GM13976 (cell line): Measurements from ENCODE around the gene C19orf85.

Source experiments
- DNase-seq: peaks from one replicate; pipeline ENCODE4 v3.0.0; 2012; ENCODE audit warnings: low spot score
- CTCF ChIP-seq: IDR thresholded peaks from 2 replicates; pipeline ENCODE4 v1.5.1; 2012; ENCODE audit warnings: borderline replicate concordance, mild to moderate bottlenecking; ENCODE audit not compliant: insufficient read depth; ENCODE audit errors: extremely low read depth, missing control alignments, control extremely low read depth
- in situ Hi-C: fragments of 300-500 bp; cut with MboI; formaldehyde crosslinking; loops from one replicate; pipeline ENCODE4 v1.12.0; 2022; ENCODE audit warnings: low sequenced_read_pairs, mixed read lengths, inconsistent platforms; ENCODE audit not compliant: unreplicated experiment

The C19orf85 gene

GRCh38 chr19:55457683-55458457 is 6.7 kb downstream of the C19orf85 start:
- TF ChIP-seq CTCF = no peak
- no peak for DNase-seq
- in situ Hi-C loops = no loop called here

- in situ Hi-C loops = no loop called here
- DNase-seq = no peak
- TF ChIP-seq CTCF = no peak
Measured at GRCh38 chr19:55456347-55456746, 8.2 kb downstream of the C19orf85 start.

DNA sequence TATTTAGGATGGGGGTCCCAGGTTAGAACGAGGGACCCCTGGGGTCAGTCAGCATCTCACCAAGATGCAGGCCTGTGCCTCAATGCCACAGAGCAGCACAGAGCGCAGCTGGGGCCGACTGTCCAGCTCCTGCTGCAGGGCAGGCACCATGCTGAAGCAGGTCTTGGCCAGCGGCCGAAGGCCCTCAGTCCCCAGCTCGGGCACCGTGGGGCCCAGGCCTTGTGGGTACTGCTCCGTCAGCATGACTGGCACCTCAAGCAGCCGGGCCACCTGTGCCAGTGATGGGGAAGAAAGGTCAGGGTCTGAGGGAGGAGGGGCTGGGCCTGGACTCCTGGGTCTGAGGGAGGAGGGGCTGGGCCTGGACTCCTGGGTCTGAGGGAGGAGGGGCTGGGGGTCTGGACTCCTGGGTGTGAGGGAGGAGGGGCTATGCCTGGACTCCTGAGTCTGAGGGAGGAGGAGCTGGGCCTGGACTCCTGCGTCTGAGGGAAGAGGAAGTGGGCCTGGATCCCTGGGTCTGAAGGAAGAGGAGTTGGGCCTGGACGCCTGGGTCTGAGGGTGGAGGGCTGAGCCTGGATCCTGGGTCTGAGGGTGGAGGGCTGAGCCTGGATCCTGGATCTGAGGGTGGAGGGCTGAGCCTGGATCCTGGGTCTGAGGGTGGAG is 8.8 kb downstream of the C19orf85 start:
- DNase-seq = no peak
- TF ChIP-seq CTCF = no peak
- in situ Hi-C loops = no loop called here

DNA sequence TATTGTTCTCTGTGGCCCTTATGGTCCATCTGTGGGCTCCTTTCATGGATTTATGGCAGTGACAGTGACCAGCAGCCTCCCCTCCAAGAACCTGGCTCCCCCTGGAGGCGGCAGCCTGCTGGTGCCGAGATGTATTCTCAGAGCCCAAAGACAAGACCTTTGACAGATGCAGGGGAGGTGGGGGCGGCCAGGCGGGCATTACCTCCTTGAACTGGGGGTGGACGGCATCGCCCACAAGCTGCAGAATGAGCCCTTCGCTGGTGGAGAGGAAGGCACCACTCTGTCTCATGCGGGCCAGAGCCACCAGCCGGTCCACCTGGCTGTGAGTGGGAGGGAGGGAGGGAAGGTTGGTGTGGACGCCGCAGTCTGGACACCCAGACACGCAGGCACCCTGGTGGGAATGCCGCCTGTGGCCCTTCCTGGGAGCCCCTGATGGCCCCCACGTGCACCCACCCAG is 9.7 kb downstream of the C19orf85 start:
- peak; percentile 68 for TF ChIP-seq CTCF
- DNase-seq = peak; percentile 75
- in situ Hi-C loops = no loop called here

DNA sequence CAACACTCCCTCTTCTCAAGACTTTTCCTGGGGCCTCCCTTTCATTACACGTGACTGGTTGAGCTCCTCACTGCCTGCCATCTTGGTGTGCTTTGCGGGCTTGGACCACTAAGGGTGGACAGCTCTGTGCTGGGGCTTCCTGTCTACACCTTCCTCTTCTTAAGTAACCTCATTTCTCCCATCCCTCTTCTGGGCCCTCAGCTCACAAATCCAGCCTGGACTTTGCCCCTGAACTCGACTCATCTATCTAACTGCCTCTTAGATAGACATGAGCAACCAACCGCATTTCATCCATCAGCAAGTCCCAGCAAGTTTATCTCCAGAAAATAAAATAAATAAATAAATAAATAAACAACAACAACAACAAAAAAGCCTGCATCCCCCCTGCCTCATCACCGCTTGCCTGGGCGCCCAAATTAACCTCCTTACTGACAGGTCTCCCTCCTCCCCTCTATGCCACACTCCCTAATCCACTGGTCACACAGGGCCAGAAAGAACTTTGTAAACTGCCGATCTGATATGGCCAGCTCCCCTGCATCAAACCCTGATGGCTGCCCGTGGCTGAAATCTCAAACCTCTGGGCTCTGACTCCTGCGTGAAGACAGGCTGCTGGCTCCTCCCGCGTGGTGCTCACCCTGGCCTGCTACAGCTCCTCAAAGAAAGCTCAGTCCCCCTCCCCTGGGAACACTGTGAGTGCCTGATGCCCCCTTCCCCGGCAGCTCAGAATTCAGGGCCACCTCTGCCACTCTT is 10.9 kb downstream of the C19orf85 start:
- in situ Hi-C loops = no loop called here
- no peak for TF ChIP-seq CTCF
- DNase-seq = no peak

- in situ Hi-C loops = no loop called here
- no peak for TF ChIP-seq CTCF
- no peak for DNase-seq
Measured at GRCh38 chr19:55452749-55453346, 11.7 kb downstream of the C19orf85 start.
